Measurements from ENCODE around the gene PLXNB1. TPM values are rescaled to one million over a fixed set of nuclear protein-coding genes. Genes with fewer than 3 reads are reported as not detected.

Gene PLXNB1
- total RNA-seq: 9.0 and 13.3 TPM in 2 replicates

DNA sequence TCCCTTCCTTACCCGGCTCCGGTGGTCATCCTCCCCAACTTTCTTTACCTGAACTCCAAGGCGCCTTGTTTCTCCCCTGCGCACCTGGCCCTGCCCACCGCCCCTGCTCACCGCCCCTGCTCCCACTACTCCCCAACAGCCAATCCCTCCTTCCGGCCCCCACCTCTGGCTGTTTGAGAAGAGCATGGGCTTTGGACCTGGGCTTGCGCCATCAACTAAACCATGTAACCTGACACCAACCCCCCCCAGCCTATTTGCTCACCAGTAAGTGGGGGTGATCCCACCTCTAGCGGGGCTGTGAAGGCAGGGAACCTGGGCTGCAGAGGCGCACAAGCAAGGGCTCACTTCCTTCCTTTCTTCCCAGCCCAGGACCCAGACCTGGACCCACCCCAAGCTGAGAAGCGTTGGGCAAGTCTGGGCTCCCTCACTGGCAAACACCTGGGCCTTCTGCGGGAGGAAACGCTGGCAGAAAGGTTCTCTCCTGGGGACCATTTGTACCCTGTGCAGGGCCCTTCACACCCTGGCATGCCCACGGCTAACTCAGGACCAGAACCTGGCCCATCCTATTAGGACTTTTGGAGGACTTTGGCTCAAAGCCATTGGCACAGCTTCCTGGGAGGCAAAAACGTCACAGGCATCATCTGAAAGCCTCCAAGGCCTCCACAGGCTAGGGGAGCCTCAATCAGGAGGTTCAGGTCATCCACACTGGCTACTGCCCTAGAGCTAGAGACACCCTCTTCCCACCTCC is at the start of gene PLXNB1:
PLXNB1 (minus strand) TSS at position 127 of the 748 bp plus-strand sequence. CDS start 5,475 bp downstream, outside the sequence.

DNA sequence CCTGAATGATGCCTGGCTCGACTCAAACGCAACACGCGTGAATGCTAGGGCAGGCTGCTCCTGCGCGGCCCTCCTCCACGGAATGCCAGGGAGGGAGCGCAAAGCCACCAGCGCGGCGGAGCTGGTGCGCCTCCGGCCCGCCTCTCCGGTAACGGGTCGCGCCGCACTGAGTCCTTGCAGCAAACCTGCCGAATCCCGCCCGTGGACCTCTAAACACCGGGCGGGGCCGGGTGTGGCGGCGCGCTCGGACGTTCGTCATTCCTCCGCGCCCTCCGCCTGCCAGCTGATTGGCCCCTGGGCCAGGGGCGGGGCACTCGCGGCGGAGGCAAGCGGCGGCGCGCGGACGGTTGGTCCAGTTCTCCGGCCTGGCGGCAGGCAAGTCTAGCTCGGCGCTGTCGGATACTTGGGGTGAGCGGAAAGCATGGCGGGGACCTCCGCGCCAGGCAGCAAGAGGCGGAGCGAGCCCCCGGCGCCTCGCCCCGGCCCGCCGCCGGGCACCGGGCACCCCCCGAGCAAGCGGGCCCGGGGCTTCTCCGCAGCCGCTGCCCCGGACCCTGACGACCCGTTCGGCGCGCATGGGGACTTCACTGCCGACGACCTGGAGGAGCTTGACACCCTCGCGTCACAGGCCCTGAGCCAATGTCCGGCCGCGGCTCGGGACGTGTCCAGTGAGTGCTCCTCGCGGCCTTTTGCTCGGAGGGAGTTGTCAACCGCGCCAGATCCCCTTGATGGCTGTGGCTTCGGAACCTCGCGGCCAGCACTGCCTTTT is 16.7 kb upstream of the PLXNB1 start, which contains the start of gene ATRIP:
ATRIP (plus strand) TSS at position 313 of the 769 bp plus-strand sequence; CDS start at position 422, 109 bp downstream.

DNA sequence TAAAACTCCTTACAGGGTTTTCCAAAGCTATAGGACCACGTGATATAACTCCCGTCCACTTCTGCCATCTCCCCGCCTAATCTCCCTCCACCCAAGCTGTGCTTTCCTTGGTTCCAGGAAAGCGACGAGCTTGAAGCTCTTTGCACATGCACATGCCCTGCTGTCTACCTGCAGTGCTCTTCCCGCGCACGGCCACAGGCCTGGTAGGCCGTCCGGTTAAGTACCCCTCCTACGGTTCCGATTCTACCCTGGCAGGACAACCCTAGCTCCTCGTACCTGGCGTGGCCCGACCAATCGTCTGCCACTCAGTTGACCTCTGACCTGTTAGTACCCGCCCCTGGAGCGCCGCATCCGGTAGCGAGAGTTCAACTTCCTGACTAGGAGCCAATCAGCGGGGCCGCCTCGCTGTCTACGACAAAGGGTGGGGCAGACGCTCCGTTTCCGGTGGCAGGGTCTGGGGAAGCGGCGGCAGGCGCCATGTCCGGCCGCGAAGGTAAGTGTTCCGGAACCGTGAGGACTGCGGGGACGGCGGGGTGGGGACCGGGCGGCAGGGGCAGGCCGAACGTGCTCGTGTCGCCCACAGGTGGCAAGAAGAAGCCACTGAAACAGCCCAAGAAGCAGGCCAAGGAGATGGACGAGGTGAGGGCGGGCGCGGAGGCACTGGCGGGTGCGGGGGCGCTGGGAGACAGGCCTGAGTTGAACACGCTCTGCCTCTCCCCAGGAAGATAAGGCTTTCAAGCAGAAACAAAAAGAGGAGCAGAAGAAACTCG is 10.1 kb upstream of the PLXNB1 start, which contains the start of the genes CCDC51 and TMA7:
CCDC51 (minus strand) TSS at position 300 of the 770 bp plus-strand sequence. CDS start 4,991 bp downstream, outside the sequence.
TMA7 (plus strand) TSS at position 438 of the 770 bp plus-strand sequence; CDS start at position 478, 40 bp downstream.

GRCh38 chr3:48371651-48372376 is 58.1 kb downstream of the PLXNB1 start, which contains the start of gene FBXW12:
Gene FBXW12, plus strand, starts transcription at chr3:48372219. Its CDS starts 549 bp downstream, at chr3:48372768.

Other genes with a start within 250 kb of the PLXNB1 start
- 15.3 and 24.0 TPM in 2 replicates for gene CDC25A, start 241.7 kb downstream of the PLXNB1 start, total RNA-seq
- not detected in 2 replicates for gene CAMP, start 206.6 kb downstream of the PLXNB1 start, total RNA-seq
- gene ZNF589, start 189.0 kb downstream of the PLXNB1 start, total RNA-seq: 5.8 and 8.1 TPM in 2 replicates
- 23.7 and 28.6 TPM in 2 replicates for gene NME6, start 128.7 kb downstream of the PLXNB1 start, total RNA-seq
- not detected in 2 replicates for gene SPINK8, start 96.4 kb downstream of the PLXNB1 start, total RNA-seq
- gene FBXW12, start 57.9 kb downstream of the PLXNB1 start, total RNA-seq: not detected in 2 replicates
- gene CCDC51, start 10.0 kb upstream of the PLXNB1 start, total RNA-seq: 20.1 and 24.6 TPM in 2 replicates
- 194 and 435 TPM in 2 replicates for gene TMA7, start 10.2 kb upstream of the PLXNB1 start, total RNA-seq
- 6.2 and 10.6 TPM in 2 replicates for gene ATRIP, start 16.7 kb upstream of the PLXNB1 start, total RNA-seq
- 89.6 and 208 TPM in 2 replicates for gene SHISA5, start 74.1 kb upstream of the PLXNB1 start, total RNA-seq
- 2.9 and 3.0 TPM in 2 replicates for gene PFKFB4, start 126.7 kb upstream of the PLXNB1 start, total RNA-seq
- gene UCN2, start 133.7 kb upstream of the PLXNB1 start, total RNA-seq: not detected in 2 replicates
- gene COL7A1, start 165.2 kb upstream of the PLXNB1 start, total RNA-seq: 0.76 and 1.9 TPM in 2 replicates
- gene UQCRC1, start 179.6 kb upstream of the PLXNB1 start, total RNA-seq: 369 and 467 TPM in 2 replicates
- gene TMEM89, start 191.7 kb upstream of the PLXNB1 start, total RNA-seq: not detected in 2 replicates
- gene SLC26A6, start 205.4 kb upstream of the PLXNB1 start, total RNA-seq: 12.3 and 30.5 TPM in 2 replicates
- under 0.01 and 0.15 TPM in 2 replicates for gene CELSR3, start 232.8 kb upstream of the PLXNB1 start, total RNA-seq

Measured in epithelial cell of umbilical artery (primary cell).